Naive thymus-derived CD8-positive, alpha-beta T cell (primary cell): ENCODE measurements around the gene TRABD2B. TPM values are rescaled to one million over a fixed set of nuclear protein-coding genes. Genes with fewer than 3 reads are reported as not detected.

Experiments used
- ATAC-seq, 2 donors: fragments of 150-1000 bp; cut with Tn5 transposase in 1 of 2; sonication (Bioruptor Pico), chemical (Tn5 transposase) in 1 of 2; 1 replicate in 1 of 2; 2 replicates in 1 of 2; pipeline ENCODE4 v1.10.0; 2021; ENCODE audit warnings: mild to moderate bottlenecking in 2 of 2, moderate library complexity in 2 of 2
- POLR2A ChIA-PET: fragments of 350-600 bp; sonication (Branson Sonifier 250); formaldehyde crosslinking; loops from one replicate; lab custom pipeline; 2021; ENCODE audit warnings: antibody characterized with exemption; lab: Charles Lee
- DNase-seq, 10 donors: peaks; one replicate each; pipeline versions ENCODE4 v3.0.0 to v3.0.0-alpha.2; 2020 to 2022
- H3K27ac Mint-ChIP-seq, 10 donors: one replicate each; pipeline ENCODE4 v1.8.0; 2020 to 2022; ENCODE audit warnings: mild to moderate bottlenecking in 10 of 10, mixed read lengths in 10 of 10, moderate library complexity in 4 of 10, inconsistent platforms in 1 of 10
- H3K27me3 Mint-ChIP-seq, 5 donors: one replicate each; pipeline ENCODE4 v1.8.0; 2021 to 2022; ENCODE audit warnings: mixed read lengths in 5 of 5
- H3K36me3 Mint-ChIP-seq, 3 donors: one replicate each; pipeline ENCODE4 v1.8.0; 2020 to 2022; ENCODE audit warnings: mixed read lengths in 3 of 3, mild to moderate bottlenecking in 2 of 3, inconsistent platforms in 1 of 3
- H3K4me1 Mint-ChIP-seq, 4 donors: one replicate each; pipeline ENCODE4 v1.8.0; 2021 to 2022; ENCODE audit warnings: mixed read lengths in 4 of 4
- H3K4me3 Mint-ChIP-seq, 10 donors: one replicate each; pipeline ENCODE4 v1.8.0; 2020 to 2022; ENCODE audit warnings: mild to moderate bottlenecking in 10 of 10, mixed read lengths in 10 of 10, moderate library complexity in 6 of 10, inconsistent platforms in 1 of 10
- H3K9me3 Mint-ChIP-seq, 9 donors: one replicate each; pipeline ENCODE4 v1.8.0; 2020 to 2022; ENCODE audit warnings: mixed read lengths in 9 of 9, mild to moderate bottlenecking in 3 of 9, inconsistent platforms in 1 of 9, moderate library complexity in 1 of 9
- polyA plus RNA-seq, 3 donors: library from polyadenylated mRNA; unstranded; fragments of 300-500 nt; fragmentation: Illumina TruSeq; gene quantifications; one replicate each; pipeline ENCODE4 v1.2.3, GENCODE V29; 2021
- total RNA-seq, 8 experiments: library from RNA in 2 of 8; stranded (reverse) in 2 of 8; gene quantifications; one replicate each; pipeline ENCODE4 v1.2.3 and lab custom pipeline; 2021 to 2026

The TRABD2B gene
- total and polyA plus RNA-seq, 5 experiments from 2014 or later, result not detected

DNA sequence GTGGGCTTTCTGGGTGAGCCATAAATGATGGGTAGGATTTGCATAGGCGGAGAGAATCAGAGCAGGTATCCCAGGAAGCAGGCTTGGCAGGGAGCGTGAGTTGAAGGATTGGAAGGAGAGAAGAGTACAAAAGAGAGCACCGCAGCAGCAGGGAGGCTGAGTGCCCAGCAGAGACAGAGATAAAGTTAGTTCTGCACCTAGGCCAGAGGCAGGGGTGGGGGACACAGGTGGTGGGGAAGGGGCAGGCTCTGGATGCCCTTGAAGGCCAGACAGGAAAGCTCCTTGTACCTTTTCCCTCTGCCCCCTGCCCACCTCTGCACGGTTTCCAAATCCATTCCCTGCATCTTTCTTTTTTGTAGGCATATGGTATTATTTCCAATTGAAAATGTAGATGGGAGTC, 33.0 kb upstream of the TRABD2B start:
- peaks cover 0 to 11% (median 5%) of the 10 kb centered on the region in 5 donors for H3K27me3 Mint-ChIP-seq
- ATAC-seq (no peak), DNase-seq (no peak)
- POLR2A ChIA-PET, result no interaction called here
- H3K27ac Mint-ChIP-seq, result no peak overlapping the region
- H3K9me3 Mint-ChIP-seq, result no peaks in the 10 kb centered on the region
- H3K4me3 Mint-ChIP-seq, result no peak overlapping the region
- no peaks in the 10 kb centered on the region for H3K4me1 Mint-ChIP-seq
- no peaks in the 10 kb centered on the region for H3K36me3 Mint-ChIP-seq

DNA sequence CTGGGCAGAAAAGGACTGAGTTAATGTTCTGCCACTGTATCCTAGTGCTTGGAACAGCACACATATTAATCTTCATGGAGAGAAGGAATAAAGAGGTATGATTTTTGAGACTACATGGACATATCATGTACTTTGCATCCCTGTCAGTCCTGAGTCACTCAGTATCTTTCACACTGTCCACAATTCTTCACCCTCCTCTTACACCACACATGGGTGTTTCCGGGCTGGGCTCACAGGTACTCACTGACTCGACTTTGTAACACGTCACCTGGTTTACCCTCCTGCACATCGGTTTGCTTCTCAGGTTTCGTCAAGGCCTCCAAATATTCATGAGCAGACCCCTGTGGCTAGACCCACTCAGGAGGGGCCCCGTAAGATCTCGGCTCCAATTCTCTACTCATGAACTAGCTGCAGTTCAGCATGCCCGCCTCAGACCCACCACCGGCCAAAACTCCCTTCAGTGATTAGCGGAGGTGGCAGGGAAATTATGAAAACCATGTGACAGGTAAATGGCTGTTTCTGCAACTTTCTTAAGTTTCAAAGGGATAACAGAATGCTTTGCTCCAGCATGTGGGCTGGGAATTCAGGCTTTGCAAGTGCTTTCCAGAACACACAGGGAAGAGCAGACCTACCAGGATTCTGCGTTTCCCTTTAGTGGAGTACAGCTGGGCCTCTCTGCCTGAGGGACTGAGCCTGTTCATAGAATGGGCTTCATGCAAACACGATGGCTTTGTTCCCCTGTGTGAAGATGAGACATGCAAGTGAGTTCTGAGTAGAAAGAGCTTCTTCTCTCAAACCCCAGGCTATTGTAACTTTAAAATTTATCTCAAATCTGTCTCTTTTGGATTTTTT, 31.3 kb upstream of the TRABD2B start:
- no peak for ATAC-seq
- Mint-ChIP-seq H3K9me3 (no peaks in the 10 kb centered on the region), H3K4me1 (no peaks in the 10 kb centered on the region), H3K27me3 (peaks cover 0 to 11% (median 4%) of the 10 kb centered on the region in 5 donors), H3K4me3 (no peak overlapping the region), H3K36me3 (no peaks in the 10 kb centered on the region), H3K27ac (no peak overlapping the region)
- POLR2A ChIA-PET, result no interaction called here
- no peak for DNase-seq

DNA sequence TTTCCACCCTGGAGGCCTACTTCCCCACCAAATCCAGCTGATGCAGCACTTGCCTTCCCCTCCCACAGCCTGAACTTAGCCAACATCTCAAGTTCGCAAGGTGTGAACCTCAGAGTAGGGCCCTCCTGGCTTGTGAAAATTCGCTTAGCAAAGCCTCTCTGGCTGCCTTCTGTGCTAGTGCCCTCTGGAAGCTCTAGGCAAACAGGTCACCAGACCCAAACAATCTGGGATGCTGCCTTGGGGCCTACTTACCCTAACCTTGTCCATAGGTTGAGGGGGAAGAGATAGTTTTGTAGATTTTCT, 30.3 kb upstream of the TRABD2B start:
- no peak overlapping the region for H3K27ac Mint-ChIP-seq
- POLR2A ChIA-PET, result no interaction called here
- no peaks in the 10 kb centered on the region for H3K36me3 Mint-ChIP-seq
- no peaks in the 10 kb centered on the region for H3K9me3 Mint-ChIP-seq
- H3K4me1 Mint-ChIP-seq, result no peaks in the 10 kb centered on the region
- ATAC-seq, result no peak
- DNase-seq, result no peak
- no peak overlapping the region for H3K4me3 Mint-ChIP-seq
- H3K27me3 Mint-ChIP-seq, result peaks cover 0 to 11% (median 4%) of the 10 kb centered on the region in 5 donors

DNA sequence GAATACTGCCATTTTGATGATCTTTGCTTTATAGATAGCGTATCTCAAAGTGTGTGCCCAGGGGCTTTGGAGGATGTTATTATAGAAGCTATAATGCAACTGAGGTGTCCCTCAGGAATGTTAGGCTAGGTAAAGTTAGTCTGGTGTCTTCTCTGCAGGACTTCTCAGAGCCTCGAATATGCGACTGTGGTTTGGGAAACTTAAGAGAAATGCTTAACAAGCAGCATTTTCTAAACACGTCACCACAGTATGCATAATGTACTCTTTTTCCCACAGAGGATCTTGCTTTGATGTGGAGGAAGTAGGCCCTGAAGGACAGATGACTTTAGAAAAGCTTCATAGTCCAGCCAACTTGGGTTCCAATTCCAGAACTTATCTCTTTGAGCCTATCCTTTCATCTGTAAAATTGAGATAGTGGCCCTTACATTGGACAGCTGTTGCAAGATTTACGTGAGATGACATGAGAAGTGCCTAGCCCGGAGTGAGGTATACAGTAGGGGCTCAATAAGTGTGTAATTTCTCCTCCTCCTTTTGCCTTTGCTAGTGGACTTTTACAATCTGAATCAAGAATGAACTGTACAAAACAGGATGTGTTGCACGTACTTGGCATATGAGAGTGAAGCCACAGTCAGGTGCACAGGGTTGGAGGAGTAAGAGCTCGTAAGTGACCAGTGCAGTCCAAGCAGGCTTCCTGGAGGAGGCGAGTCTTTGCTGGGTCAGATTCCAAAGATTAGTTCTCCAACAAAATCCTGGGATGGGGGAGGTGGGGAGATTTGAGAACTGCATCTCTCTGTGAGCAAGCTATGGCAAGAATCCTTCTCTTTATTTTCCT, 29.7 kb upstream of the TRABD2B start:
- no peak for ATAC-seq
- Mint-ChIP-seq H3K9me3 (no peaks in the 10 kb centered on the region), H3K36me3 (no peaks in the 10 kb centered on the region), H3K4me1 (no peaks in the 10 kb centered on the region), H3K27me3 (peaks cover 0 to 11% (median 4%) of the 10 kb centered on the region in 5 donors), H3K4me3 (no peak overlapping the region), H3K27ac (no peak overlapping the region)
- POLR2A ChIA-PET, result no interaction called here
- DNase-seq, result no peak

DNA sequence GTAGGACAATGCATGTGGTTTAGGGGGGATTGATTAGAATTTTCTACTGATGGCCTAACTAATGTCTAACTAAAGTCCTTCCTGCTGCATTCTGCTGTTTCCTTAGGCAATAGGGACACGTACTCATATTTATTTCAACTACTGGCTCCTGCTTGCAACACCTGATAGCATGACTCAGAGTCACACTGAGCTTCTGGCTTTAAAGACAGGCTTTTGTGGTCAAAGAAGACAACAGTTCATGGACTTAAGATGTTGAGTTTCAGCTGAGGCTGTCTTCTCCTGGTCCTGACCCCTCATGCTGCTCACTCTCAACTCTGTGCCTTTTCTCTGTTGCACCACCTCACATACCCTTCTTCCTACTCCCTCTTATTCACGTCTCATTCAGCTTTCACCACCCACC, 29.1 kb upstream of the TRABD2B start:
- ATAC-seq (no peak), DNase-seq (no peak)
- Mint-ChIP-seq H3K4me1 (no peaks in the 10 kb centered on the region), H3K27ac (no peak overlapping the region), H3K9me3 (no peaks in the 10 kb centered on the region), H3K27me3 (peaks cover 0 to 15% (median 4%) of the 10 kb centered on the region in 5 donors), H3K36me3 (no peaks in the 10 kb centered on the region), H3K4me3 (no peak overlapping the region)
- POLR2A ChIA-PET, result no interaction called here

DNA sequence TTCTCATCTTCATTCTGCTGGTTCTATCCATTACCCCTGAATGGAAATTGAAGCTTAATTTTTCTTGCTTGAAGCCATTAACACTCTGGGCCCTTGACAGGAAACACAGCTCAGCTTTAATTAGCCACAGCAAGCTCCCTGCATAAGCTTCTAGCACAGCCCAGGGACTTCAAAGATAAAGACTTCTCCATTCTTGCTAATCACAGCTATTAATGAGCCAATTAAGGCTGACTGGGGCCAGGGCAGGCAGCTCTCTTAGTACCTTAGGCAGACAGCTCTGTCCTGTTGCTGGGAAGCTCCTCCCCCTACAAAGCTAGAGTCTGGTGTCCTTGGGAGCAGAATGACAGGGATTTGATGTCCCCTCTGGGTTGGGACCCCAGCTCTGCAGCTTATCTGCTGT, 27.9 kb upstream of the TRABD2B start:
- no peaks in the 10 kb centered on the region for H3K9me3 Mint-ChIP-seq
- DNase-seq (no peak), ATAC-seq (no peak)
- H3K36me3 Mint-ChIP-seq, result no peaks in the 10 kb centered on the region
- H3K4me1 Mint-ChIP-seq, result no peaks in the 10 kb centered on the region
- H3K27ac Mint-ChIP-seq, result no peak overlapping the region
- POLR2A ChIA-PET, result no interaction called here
- H3K4me3 Mint-ChIP-seq, result no peak overlapping the region
- H3K27me3 Mint-ChIP-seq, result peaks cover 1 to 25% (median 3%) of the 10 kb centered on the region in 5 donors

DNA sequence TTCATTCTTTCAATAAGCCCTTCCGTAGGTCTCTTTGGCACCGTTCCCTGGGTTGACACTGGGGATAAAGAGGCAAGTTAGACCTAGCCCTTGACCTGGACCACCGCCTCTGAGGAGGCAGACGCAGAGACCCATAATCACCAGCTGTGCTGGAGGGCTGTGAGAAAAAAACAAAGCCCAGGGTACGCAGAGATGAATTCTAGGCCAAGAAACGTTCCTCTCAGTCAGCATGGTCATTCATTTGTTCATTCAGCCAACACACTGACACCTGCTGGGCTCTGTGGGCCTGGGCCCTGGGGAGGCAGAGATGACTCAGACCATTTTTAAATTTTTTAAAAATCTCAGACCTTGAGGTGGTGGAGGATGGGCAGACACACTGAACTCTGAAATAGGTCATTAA, 26.3 kb upstream of the TRABD2B start:
- no peaks in the 10 kb centered on the region for H3K9me3 Mint-ChIP-seq
- H3K27me3 Mint-ChIP-seq, result peaks cover 0 to 23% (median 4%) of the 10 kb centered on the region in 5 donors
- ATAC-seq (no peak), DNase-seq (no peak)
- no peaks in the 10 kb centered on the region for H3K36me3 Mint-ChIP-seq
- H3K4me3 Mint-ChIP-seq, result no peak overlapping the region
- POLR2A ChIA-PET, result no interaction called here
- no peaks in the 10 kb centered on the region for H3K4me1 Mint-ChIP-seq
- no peak overlapping the region for H3K27ac Mint-ChIP-seq

DNA sequence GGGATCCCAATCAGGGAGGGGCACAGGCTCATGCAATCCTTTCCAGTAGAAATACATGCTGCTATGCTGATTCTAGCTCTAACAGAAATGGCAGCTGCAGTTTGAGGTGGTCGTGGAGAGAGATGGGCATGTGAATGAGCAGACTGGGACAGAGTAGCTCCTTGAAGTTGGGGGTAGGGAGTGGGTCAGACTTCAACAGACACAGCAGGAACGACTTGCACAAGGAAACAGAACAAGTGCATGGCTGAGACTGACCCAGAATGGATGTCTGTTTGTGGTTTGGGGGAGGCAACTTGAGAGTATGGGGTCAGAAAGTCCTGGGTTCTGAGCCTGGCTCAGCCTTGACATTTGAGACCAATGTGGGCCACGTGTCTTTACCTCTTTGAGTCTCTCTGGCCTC, 25.1 kb upstream of the TRABD2B start:
- no peaks in the 10 kb centered on the region for H3K4me1 Mint-ChIP-seq
- no peaks in the 10 kb centered on the region for H3K9me3 Mint-ChIP-seq
- POLR2A ChIA-PET, result no interaction called here
- DNase-seq, result no peak
- no peaks in the 10 kb centered on the region for H3K36me3 Mint-ChIP-seq
- peaks cover under 1 to 23% (median 12%) of the 10 kb centered on the region in 5 donors for H3K27me3 Mint-ChIP-seq
- H3K27ac Mint-ChIP-seq, result no peak overlapping the region
- no peak overlapping the region for H3K4me3 Mint-ChIP-seq
- ATAC-seq, result no peak

DNA sequence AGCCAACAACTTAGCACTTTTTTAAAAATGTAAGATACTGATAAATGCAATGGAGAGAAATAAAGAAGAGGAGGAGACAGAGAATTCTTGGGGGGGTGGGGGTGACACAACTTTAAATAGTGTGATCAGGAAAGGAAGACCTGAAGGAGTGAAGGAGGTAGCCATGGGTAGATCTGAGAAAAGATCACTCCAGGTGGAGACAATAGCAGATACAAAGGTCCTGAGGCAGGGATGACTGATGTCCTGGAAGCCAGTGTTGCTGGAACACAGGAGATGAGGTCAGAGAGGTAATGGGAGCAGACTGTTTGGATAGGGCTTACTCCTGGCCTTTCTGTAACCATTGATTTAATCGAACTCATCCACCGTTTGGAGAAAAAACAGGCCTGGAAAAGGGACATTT, 24.6 kb upstream of the TRABD2B start:
- Mint-ChIP-seq H3K36me3 (no peaks in the 10 kb centered on the region), H3K4me1 (no peaks in the 10 kb centered on the region), H3K27ac (no peak overlapping the region), H3K9me3 (no peaks in the 10 kb centered on the region), H3K27me3 (peaks cover 4 to 28% (median 15%) of the 10 kb centered on the region in 5 donors), H3K4me3 (no peak overlapping the region)
- ATAC-seq (no peak), DNase-seq (no peak)
- POLR2A ChIA-PET, result no interaction called here

DNA sequence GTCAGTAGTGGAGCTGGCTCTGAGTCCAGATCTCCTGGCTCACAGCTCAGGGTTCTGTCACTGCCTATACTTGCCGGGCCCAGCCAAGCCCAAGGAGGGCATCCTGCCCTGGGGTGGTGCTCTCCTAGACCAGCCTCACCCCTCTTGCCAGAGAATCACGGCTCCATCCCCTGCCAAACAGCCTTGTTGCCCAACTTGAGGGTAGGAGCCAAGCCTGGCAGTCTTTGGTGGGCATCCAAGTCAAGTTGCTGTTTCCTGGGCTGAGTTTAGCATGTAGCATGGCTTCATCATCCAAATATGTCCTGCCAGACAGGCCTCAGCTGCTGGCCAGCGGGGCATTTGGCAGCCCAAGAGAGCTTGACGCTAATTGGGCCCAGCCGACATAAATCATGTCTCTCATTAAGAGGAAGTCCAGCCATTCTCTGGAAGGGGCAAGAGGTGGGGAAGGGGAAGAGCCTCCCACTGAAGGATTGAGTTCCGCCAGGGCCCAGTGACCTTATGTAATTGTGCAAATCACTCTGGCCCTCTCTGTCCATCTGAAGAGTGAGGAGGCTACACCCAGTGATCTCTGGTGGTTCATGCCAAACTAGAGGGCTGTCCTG, 22.6 kb upstream of the TRABD2B start:
- DNase-seq (no peak), ATAC-seq (no peak)
- POLR2A ChIA-PET, result no interaction called here
- Mint-ChIP-seq H3K9me3 (no peaks in the 10 kb centered on the region), H3K27me3 (peaks cover 14 to 46% (median 26%) of the 10 kb centered on the region in 5 donors), H3K36me3 (no peaks in the 10 kb centered on the region), H3K27ac (no peak overlapping the region), H3K4me1 (no peaks in the 10 kb centered on the region), H3K4me3 (no peak overlapping the region)

DNA sequence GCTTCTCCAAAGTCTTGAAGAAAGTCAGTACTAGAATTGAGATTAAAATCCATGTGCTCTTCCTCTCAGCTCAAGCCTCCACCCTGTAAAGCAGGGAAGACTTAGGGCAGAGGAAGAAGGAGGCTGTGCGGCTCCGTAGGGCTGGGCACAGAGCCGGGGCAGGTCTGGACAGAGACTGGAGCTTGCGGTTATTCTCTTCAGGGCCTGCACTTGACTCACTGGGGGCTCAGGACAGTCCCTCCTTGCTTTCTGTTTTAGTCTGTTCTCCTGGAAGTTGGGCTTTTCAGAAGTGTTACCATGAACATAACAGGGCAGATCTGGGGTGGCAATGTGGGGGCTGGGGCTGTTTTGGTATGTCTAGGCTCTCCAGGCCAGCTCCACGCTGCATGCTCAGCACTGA, 21.6 kb upstream of the TRABD2B start:
- no peak for ATAC-seq
- Mint-ChIP-seq H3K4me1 (no peaks in the 10 kb centered on the region), H3K27ac (no peak overlapping the region), H3K27me3 (peaks cover 14 to 56% (median 26%) of the 10 kb centered on the region in 5 donors), H3K36me3 (no peaks in the 10 kb centered on the region), H3K4me3 (no peak overlapping the region), H3K9me3 (no peaks in the 10 kb centered on the region)
- no peak for DNase-seq
- POLR2A ChIA-PET, result no interaction called here

DNA sequence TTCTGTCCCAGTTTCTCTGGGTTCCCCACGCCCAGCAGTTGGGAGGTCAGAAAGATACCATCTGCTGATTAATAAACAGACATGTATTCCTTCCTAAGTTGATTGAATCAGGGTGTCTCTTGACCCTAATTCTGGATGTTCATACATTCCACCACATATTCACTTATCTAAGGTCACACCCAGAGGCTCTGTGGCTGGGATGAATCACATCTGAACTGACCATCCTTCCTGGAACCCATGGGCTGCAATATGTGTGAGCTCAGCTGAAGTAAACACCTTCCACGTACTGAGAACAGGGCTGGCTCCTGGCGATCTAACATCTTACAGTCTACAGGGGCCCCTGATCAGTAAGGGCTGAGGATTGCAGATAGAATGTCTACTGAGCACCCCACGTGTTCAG, 20.5 kb upstream of the TRABD2B start:
- DNase-seq, result no peak
- POLR2A ChIA-PET, result no interaction called here
- H3K36me3 Mint-ChIP-seq, result no peaks in the 10 kb centered on the region
- no peaks in the 10 kb centered on the region for H3K9me3 Mint-ChIP-seq
- H3K4me3 Mint-ChIP-seq, result no peak overlapping the region
- H3K27me3 Mint-ChIP-seq, result peaks cover 15 to 57% (median 26%) of the 10 kb centered on the region in 5 donors
- no peaks in the 10 kb centered on the region for H3K4me1 Mint-ChIP-seq
- ATAC-seq, result no peak
- H3K27ac Mint-ChIP-seq, result no peak overlapping the region

DNA sequence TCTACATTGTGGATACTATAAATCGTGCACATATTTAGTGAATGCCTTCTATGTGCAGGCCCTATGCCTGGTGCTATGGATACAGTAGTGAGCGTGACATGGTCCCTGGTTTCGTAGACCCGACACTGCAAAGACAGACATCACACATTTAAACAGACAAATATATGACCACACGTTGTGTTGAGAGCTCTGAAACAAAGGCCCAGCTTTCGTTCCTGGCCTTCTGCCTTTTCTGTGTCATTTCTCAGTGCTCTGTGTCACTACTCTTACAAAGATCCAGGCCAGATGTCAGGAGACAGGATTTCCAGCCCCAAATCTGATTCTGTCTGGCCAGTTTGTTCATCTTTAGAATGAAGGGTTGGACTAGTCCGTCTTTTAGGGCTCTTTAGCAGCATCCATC, 19.3 kb upstream of the TRABD2B start:
- H3K27me3 Mint-ChIP-seq, result peaks cover 15 to 52% (median 25%) of the 10 kb centered on the region in 5 donors
- H3K4me3 Mint-ChIP-seq, result no peak overlapping the region
- H3K36me3 Mint-ChIP-seq, result no peaks in the 10 kb centered on the region
- POLR2A ChIA-PET, result no interaction called here
- no peak for DNase-seq
- no peaks in the 10 kb centered on the region for H3K9me3 Mint-ChIP-seq
- ATAC-seq, result no peak
- H3K27ac Mint-ChIP-seq, result no peak overlapping the region
- H3K4me1 Mint-ChIP-seq, result no peaks in the 10 kb centered on the region
